Adipocyte (in vitro differentiated cells): ENCODE data around the gene FOXI2.

Experiments used
- DNase-seq: peaks from one replicate; pipeline ENCODE4 v3.0.0-alpha.2; 2015; ENCODE audit warnings: low read depth
- H3K27me3 ChIP-seq: replicated peaks from 2 replicates; pipeline ENCODE4 v1.7.0; 2013; ENCODE audit warnings: mild to moderate bottlenecking, low read length, moderate library complexity; ENCODE audit not compliant: control insufficient read depth, insufficient read depth
- H3K36me3 ChIP-seq: 2 replicates; pipeline ENCODE4 v1.7.0; 2013; ENCODE audit warnings: low read length, mild to moderate bottlenecking, moderate library complexity; ENCODE audit not compliant: control insufficient read depth, insufficient read depth, severe bottlenecking
- H3K4me1 ChIP-seq: 2 replicates; pipeline ENCODE4 v1.7.0; 2013; ENCODE audit warnings: mild to moderate bottlenecking, low read length, moderate library complexity; ENCODE audit not compliant: control insufficient read depth, insufficient read depth
- H3K4me3 ChIP-seq: 2 replicates; pipeline ENCODE4 v1.7.0; 2013; ENCODE audit warnings: mild to moderate bottlenecking, low read length, moderate library complexity
- H3K9ac ChIP-seq: 2 replicates; pipeline ENCODE4 v1.7.0; 2013; ENCODE audit warnings: mild to moderate bottlenecking, low read length, moderate library complexity
- H3K9me3 ChIP-seq: 2 replicates; pipeline ENCODE4 v1.7.0; 2013; ENCODE audit warnings: mild to moderate bottlenecking, low read length, moderate library complexity; ENCODE audit not compliant: control insufficient read depth

FOXI2 gene

DNA sequence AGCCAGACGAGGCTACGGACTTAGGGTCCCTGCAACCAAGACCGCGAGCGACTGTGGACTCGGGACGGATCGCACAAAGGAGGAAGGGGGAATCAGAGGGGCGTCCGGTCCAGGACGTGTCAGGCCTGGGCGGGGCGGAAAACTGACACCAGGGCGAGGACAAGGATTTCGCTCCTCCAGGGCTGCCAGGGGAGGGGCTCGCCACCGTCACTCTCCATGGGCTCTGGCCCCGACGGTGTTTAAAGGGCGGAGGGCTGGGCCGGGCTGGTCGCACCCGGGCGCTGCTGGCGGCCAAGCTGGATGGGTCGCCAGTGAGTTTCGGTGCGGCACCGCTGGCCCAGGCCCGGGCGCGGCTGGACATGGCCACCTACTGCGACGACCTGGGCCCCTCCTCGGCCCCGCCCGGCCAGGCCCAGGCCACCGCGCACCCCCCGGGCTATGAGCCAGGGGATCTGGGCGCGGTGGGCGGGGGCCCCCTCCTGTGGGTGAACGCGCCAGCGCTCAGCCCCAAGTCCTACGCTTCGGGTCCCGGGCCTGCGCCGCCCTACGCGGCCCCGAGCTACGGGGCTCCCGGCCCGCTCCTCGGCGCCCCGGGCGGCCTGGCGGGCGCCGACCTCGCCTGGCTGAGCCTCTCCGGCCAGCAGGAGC, at the start of gene FOXI2:
Gene FOXI2, plus strand, starts transcription at position 271 of the 648 bp plus-strand sequence. Its CDS starts 89 bp downstream, at position 360.
- Histone ChIP-seq H3K4me1 (no peaks in the 10 kb centered on the region), H3K27me3 (peaks cover 58% of the 10 kb centered on the region), H3K9me3 (peaks cover under 1% of the 10 kb centered on the region), H3K9ac (no peak within 1 kb of the TSS), H3K36me3 (no peaks in the 10 kb centered on the region), H3K4me3 (no peak within 1 kb of the TSS)
- DNase-seq, result no peak

DNA sequence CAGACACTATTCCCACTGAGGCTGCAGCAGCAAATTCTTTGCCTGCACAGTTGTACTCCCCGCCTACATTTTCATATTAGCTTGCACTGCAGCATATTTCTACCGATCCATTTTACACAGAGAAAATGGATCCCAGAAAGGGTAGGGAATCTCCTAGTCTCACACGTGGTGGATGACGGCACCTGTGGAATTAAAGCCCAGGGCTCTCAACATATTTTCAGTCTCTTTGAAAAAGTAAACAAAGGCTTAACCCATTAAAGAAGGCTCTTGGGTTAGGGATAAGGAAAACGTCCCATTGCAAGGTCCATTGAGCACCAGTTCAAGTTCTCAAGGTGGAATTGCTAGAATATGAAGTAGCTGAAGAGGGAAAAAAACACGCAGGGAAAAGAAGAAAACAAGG, 49.4 kb upstream of the FOXI2 start:
- H3K4me1 ChIP-seq, result no peaks in the 10 kb centered on the region
- peaks cover 8% of the 10 kb centered on the region for H3K27me3 ChIP-seq
- no peaks in the 10 kb centered on the region for H3K36me3 ChIP-seq
- no peak overlapping the region for H3K9ac ChIP-seq
- H3K4me3 ChIP-seq, result no peak overlapping the region
- no peaks in the 10 kb centered on the region for H3K9me3 ChIP-seq
- no peak for DNase-seq

DNA sequence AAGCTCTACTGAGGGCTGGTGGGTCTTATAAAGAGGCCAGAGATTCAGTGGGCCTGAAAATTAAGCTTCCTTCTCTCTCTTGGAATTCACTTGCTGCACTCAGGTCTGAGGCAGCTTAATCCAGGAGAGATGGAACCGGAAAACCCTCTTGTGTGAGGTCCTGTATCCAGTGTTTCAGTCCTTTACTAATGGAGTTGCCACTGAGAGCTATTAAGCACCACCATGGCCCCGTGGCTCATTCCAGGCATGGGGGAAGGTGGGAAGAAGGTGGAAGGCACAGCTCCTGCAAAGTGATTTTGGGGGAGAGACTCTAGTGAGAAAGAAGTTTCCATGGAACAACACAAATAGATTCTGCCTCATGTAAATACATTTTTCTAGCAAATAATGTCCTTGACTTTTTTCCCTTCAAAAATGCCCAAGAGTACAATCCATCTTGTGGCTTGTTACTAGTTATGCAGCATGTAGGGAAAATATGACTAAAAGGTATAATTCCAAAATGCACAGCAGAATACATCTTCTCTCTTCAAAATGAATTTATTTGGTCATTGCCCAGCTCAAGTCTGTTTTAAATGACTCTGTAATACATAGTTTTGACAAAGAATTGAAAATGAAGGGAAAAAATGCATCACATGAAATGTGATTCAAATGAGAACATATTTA, 46.7 kb upstream of the FOXI2 start:
- no peak for DNase-seq
- Histone ChIP-seq H3K36me3 (no peaks in the 10 kb centered on the region), H3K4me3 (no peak overlapping the region), H3K9ac (no peak overlapping the region), H3K4me1 (no peaks in the 10 kb centered on the region), H3K9me3 (no peaks in the 10 kb centered on the region), H3K27me3 (peaks cover 12% of the 10 kb centered on the region)

DNA sequence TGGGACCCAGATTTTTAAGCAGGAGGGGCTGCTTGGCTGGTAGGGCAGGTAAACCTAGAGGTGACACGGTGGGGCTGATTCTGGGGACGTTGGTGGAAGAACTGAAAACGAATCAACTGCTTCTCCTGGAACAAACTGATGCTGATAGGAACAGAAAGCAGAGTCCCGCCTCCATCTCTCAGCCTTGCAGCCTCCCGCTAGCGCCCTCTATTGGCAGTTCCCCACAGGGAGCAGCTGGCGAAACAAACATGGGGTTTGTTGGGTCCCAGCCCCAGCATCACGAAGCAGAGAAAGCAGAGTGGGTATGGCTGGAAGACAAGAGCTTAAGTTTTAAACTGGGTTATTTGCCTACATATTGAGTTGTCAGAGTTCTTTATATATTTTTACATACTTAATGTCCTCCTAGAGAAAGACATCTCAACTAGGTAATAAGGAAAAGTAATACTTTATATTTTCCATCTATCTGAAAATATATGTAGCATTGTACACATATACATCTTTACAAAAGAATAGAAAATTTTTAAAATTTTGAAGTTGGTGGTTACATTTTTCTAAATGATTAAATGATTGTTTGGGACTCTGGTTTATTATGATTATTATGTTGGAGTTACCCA, 42.3 kb upstream of the FOXI2 start:
- no peaks in the 10 kb centered on the region for H3K4me1 ChIP-seq
- peaks cover 12% of the 10 kb centered on the region for H3K27me3 ChIP-seq
- H3K9ac ChIP-seq, result no peak overlapping the region
- no peak overlapping the region for H3K4me3 ChIP-seq
- no peak for DNase-seq
- H3K36me3 ChIP-seq, result no peaks in the 10 kb centered on the region
- no peaks in the 10 kb centered on the region for H3K9me3 ChIP-seq

DNA sequence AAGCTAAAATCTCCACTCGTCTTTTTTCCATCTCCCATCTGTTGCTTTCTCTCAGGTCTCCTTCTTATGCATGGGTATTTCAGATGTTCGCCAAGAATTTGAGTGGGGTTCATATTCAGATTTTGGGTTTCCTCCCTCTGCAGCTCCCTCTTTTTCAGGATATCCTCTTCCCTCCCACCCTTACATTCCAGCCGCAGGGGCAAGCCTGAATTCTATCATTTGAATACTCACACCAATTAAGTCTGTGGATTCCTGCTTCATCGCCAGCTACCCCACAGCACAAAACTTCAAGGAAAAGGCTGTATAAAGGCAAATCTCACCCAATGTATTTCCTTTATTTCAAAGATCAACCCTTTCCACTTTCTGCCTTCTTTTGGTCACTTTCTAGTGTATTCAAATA, 41.6 kb upstream of the FOXI2 start:
- Histone ChIP-seq H3K27me3 (peaks cover 12% of the 10 kb centered on the region), H3K36me3 (no peaks in the 10 kb centered on the region), H3K9me3 (no peaks in the 10 kb centered on the region), H3K4me3 (no peak overlapping the region), H3K4me1 (no peaks in the 10 kb centered on the region), H3K9ac (no peak overlapping the region)
- no peak for DNase-seq

DNA sequence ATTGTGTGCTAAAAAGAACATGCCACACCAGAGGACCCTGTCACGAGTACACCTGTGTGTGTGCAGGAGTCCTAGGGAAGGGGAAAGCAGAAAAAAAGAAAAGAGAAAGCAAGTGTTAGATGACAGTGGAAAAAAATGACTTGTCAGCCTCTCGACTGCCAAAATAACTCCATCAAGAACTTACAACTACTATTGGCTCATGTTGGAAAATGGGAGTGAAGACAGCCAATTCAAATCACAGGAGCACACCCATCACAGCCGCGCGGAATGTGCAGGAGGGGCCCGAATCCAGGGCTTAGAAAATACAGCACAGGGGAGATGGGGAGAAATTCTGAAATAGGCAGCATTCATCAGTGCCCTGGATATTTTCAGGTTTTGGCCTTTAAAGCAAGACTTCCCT, 38.1 kb upstream of the FOXI2 start:
- Histone ChIP-seq H3K27me3 (peaks cover 15% of the 10 kb centered on the region), H3K9me3 (no peaks in the 10 kb centered on the region), H3K36me3 (no peaks in the 10 kb centered on the region), H3K4me3 (no peak overlapping the region), H3K9ac (no peak overlapping the region), H3K4me1 (no peaks in the 10 kb centered on the region)
- no peak for DNase-seq

DNA sequence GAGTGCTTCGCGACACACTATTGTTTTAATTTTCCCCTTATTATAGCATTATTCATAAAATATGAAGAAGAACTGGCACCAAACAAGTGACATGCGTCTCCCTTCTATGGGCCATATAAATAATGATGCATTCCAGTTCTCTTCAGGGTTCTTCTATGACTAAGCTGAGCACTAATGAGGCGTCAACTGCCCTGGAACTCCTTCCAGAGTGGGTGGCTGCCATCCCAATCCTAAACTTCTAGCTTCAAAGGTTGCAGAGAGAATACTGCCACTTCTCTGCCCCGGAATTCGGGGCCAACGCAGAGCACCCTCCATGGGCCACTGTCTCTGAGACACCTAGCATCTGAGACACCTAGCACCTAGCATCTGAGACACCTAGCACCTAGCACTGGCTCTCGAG, 37.7 kb upstream of the FOXI2 start:
- Histone ChIP-seq H3K9ac (no peak overlapping the region), H3K36me3 (no peaks in the 10 kb centered on the region), H3K4me3 (no peak overlapping the region), H3K4me1 (no peaks in the 10 kb centered on the region), H3K9me3 (no peaks in the 10 kb centered on the region), H3K27me3 (peaks cover 14% of the 10 kb centered on the region)
- no peak for DNase-seq

DNA sequence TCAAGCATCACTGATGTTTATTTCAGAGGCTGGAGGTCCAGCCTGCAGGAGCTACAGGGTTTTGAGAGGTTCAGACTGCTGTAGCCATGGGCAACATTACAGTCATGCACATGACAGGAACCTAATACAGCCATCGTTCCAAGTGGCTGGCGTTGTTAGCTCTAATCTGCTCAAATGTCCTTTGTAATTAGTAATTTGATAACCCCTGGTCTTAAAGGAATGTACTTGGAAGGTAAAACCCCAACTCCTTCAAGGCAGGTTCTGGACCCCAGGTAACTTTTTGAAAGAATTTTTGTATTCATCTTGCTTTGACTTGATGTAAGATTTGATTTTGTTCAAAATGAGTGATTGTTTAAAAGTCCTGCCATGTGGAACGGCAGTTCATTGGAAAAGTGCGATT, 34.7 kb upstream of the FOXI2 start:
- no peak overlapping the region for H3K9ac ChIP-seq
- H3K9me3 ChIP-seq, result no peaks in the 10 kb centered on the region
- no peak overlapping the region for H3K4me3 ChIP-seq
- peaks cover 13% of the 10 kb centered on the region for H3K27me3 ChIP-seq
- H3K36me3 ChIP-seq, result no peaks in the 10 kb centered on the region
- DNase-seq, result no peak
- no peaks in the 10 kb centered on the region for H3K4me1 ChIP-seq

DNA sequence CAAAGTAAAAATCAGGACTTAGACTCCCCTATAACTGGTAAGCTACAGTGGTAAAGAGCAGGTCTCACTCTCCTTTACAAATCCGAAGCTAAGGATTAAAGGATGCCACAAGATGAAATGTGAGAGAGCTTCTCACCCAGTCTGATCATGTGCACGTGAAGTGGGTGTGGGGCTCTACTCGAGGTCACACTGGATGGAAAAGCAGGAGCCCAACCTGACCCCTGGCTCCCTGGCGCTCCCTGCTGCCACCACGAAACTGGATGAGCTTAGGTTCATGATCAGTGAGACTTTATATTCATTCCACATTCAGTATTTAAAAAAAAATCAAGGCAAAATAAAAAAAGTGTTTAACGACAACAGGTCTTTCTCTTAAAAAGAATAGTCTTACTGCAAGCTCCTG, 21.7 kb upstream of the FOXI2 start:
- no peak overlapping the region for H3K4me3 ChIP-seq
- H3K27me3 ChIP-seq, result peaks cover 19% of the 10 kb centered on the region
- H3K36me3 ChIP-seq, result no peaks in the 10 kb centered on the region
- H3K4me1 ChIP-seq, result no peaks in the 10 kb centered on the region
- DNase-seq, result no peak
- no peak overlapping the region for H3K9ac ChIP-seq
- no peaks in the 10 kb centered on the region for H3K9me3 ChIP-seq

DNA sequence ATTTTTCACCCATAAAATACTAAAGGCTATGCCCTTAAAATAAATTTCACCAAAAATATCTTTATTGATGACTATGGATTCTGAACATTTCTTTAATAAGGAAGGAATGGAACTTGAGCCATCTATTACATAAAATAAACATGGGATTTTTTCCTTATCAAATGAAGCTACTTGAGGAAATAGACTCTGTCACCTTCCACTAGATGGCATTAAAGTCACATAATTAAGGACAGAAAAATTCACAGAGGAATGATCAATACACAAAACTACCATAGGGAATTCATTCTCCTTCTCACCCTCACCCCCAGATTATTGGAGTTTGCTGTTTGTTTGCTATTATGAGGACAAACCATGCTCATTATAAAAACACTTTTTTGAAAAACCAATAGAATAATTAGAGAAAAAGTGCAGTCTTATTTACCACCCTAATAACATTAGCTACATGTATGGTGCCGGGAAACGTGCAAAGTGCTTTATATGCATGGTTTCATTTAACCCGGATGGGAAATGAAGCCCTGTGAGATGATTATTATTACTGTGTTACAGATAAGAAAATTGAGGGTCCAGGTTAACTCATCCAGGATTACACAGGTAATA, 21.1 kb upstream of the FOXI2 start:
- DNase-seq, result peak; percentile 11
- Histone ChIP-seq H3K4me1 (no peaks in the 10 kb centered on the region), H3K9me3 (no peaks in the 10 kb centered on the region), H3K27me3 (peaks cover 19% of the 10 kb centered on the region), H3K36me3 (no peaks in the 10 kb centered on the region), H3K4me3 (no peak overlapping the region), H3K9ac (no peak overlapping the region)

DNA sequence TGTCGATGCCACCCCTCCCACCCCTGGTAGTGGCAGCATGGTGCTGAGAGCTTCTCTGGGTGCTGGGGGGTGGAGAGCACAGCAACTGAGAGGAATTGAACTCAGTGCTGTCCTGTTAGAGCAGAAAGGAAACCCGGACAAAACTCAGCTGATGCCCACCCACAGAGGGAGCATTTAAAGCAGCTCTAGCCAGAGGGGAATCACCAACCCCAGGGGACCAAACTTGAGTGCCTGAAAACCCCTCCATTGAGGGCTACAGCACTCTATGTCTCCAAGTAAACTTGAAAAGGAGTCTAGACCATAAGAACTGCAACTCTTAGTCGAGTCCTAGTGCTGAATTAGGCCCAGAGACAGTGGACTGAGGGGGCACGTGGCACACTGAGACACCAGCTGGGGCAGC, 16.8 kb upstream of the FOXI2 start:
- peaks cover 1% of the 10 kb centered on the region for H3K27me3 ChIP-seq
- peaks cover 5% of the 10 kb centered on the region for H3K9me3 ChIP-seq
- no peak overlapping the region for H3K4me3 ChIP-seq
- no peak overlapping the region for H3K9ac ChIP-seq
- no peak for DNase-seq
- H3K4me1 ChIP-seq, result no peaks in the 10 kb centered on the region
- H3K36me3 ChIP-seq, result no peaks in the 10 kb centered on the region
